GM21360 (cell line): ENCODE results near the gene CRX.
"Not testable (repeated sequence)": the region's sequence is repeated elsewhere in the genome, so short reads cannot be mapped to it uniquely, and the experiment has no call there.

ENCODE experiments used
- ATAC-seq: cut with Tn5 transposase; IDR thresholded peaks from one replicate; pipeline ENCODE4 v1.9.1; 2021; ENCODE audit warnings: mild to moderate bottlenecking, moderate library complexity; ENCODE audit not compliant: unreplicated experiment

CRX gene

GRCh38 chr19:47821460-47822020 lies at the start of gene CRX:
Gene CRX, plus strand, starts transcription at chr19:47821937. Its CDS starts 12,507 bp downstream, at chr19:47834444.
- no peak for ATAC-seq

- no peak for ATAC-seq
Measured at GRCh38 chr19:47776568-47776967, 45.2 kb upstream of the CRX start.

- not testable (repeated sequence) for ATAC-seq
Measured at GRCh38 chr19:47777245-47778048, 44.3 kb upstream of the CRX start.

- peak; percentile 62 for ATAC-seq
Measured at GRCh38 chr19:47778049-47778953, 43.4 kb upstream of the CRX start, which contains the start of gene SELENOW. Gene SELENOW, plus strand, starts transcription at chr19:47778703. Its CDS starts 83 bp downstream, at chr19:47778786.

- ATAC-seq: no peak
Measured at GRCh38 chr19:47778954-47779351, 42.8 kb upstream of the CRX start.

GRCh38 chr19:47779524-47780214 lies 42.1 kb upstream of the CRX start:
- no peak for ATAC-seq

GRCh38 chr19:47780215-47780551 lies 41.6 kb upstream of the CRX start:
- no peak for ATAC-seq

GRCh38 chr19:47781590-47782262 lies 40.0 kb upstream of the CRX start:
- ATAC-seq: no peak

- no peak for ATAC-seq
Measured at GRCh38 chr19:47786566-47786965, 35.2 kb upstream of the CRX start.

- not testable (repeated sequence) for ATAC-seq
Measured at GRCh38 chr19:47787307-47787706, 34.4 kb upstream of the CRX start.

- not testable (repeated sequence) for ATAC-seq
Measured at GRCh38 chr19:47789811-47790210, 31.9 kb upstream of the CRX start.

- no peak for ATAC-seq
Measured at GRCh38 chr19:47790398-47790814, 31.3 kb upstream of the CRX start.

- ATAC-seq: no peak
Measured at GRCh38 chr19:47792616-47793015, 29.1 kb upstream of the CRX start.

GRCh38 chr19:47794526-47794925 lies 27.2 kb upstream of the CRX start:
- no peak for ATAC-seq

GRCh38 chr19:47796785-47797184 lies 25.0 kb upstream of the CRX start:
- ATAC-seq: no peak

GRCh38 chr19:47797996-47798903 lies 23.5 kb upstream of the CRX start:
- ATAC-seq: no peak

GRCh38 chr19:47798904-47799266 lies 22.9 kb upstream of the CRX start:
- no peak for ATAC-seq

GRCh38 chr19:47801270-47801669 lies 20.5 kb upstream of the CRX start:
- ATAC-seq: no peak

GRCh38 chr19:47802521-47803043 lies 19.2 kb upstream of the CRX start:
- ATAC-seq: no peak
